ENCODE results near the gene MDGA2.
"Not testable (repeated sequence)": the region's sequence is repeated elsewhere in the genome, so short reads cannot be mapped to it uniquely, and the experiment has no call there.

Gene MDGA2

DNA sequence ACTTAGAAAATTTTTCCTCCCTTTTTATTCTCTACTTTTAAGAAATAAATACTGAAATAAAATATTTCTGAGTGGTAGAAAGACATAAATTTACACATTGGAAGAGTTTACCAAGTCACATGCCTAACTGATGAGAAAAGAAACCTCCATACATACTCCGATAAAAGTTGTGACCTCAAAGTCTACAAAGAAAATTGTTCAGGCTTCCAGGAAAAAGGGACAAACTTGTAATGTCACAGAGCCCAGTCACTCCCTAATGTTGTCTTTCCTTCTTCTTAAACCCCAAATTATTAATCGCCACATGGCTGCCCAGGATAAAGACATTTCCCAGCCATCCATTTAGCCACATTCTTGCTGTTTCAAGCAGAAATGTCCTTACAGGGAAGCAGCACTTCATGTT is 455.3 kb downstream of the MDGA2 start:
- no peak for DNase-seq

DNA sequence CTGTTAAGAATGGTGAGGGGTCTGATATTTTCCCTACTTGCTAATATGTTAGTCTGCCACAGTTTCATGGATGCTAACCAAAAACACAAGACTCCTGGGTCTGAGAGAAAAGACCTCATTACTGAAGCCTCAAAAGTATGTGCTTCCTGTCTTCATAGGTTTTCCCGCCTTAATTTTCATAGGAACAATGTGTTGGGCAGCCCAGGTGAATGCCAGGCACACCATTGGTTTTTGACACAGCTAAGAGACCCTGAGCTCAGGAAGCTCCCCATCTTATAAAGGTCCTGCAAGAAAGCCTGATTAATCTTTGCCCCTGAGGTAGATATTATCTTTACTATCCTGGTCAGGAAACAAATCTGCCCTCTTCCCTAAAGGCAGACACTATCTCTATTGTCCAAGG is 464.1 kb downstream of the MDGA2 start:
- DNase-seq: no peak

DNA sequence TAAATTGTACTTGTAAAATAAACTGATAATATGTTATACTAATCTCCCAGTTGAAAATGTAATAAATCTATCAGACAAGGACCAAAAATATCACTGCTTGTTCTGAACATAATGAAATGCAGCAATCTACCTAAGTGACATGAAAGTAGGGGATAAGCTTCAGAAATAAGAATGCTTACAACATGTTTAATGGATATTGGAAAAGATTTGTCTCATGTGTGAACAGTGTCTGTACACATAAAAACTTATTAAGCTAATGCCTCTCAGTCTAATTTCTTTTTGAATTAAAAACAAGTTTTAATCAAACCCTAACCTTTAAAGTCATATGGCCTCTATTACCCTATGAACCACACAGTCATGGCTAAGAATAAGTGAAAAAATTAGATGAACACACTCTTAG is 465.3 kb downstream of the MDGA2 start:
- no peak for DNase-seq

DNA sequence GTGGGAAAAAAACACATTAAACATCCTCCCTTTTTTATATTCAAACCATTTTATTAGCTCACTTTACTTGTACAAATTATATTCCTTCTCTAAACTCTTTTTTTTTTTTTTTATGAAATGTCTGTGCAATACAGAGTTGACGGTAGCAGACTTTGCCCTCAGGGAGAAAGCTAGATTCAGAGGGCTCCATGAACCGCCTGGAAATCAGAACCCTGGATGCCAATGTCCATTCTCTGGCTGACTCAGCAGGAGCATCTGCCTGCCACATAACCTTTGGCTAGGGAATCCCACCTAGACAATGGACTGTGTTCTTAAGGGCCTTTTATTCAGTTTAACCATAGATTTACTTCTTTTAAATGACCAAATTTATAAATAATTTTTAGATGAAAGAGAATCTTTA is 467.0 kb downstream of the MDGA2 start:
- DNase-seq: no peak

DNA sequence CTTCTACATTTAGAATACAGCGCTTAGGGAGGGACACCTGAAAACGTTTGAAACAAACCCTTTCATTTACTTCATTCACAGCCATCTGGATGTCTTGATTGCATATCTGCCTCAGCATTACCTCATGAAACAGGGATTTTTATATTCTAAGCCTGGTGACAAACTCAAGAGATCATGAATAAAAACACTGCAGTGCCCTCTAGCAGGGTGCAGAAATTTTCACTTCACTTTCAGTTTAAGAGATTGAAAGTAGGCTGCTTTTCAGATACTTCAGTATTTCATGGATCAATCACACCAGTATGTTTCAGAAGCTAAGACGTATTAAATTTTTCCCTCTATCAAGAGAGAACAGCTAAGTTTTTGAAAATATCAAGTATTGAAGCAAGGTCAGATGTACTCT is 467.8 kb downstream of the MDGA2 start:
- no peak for DNase-seq

GRCh38 chr14:47200740-47201139 is 474.7 kb downstream of the MDGA2 start:
- DNase-seq: no peak

DNA sequence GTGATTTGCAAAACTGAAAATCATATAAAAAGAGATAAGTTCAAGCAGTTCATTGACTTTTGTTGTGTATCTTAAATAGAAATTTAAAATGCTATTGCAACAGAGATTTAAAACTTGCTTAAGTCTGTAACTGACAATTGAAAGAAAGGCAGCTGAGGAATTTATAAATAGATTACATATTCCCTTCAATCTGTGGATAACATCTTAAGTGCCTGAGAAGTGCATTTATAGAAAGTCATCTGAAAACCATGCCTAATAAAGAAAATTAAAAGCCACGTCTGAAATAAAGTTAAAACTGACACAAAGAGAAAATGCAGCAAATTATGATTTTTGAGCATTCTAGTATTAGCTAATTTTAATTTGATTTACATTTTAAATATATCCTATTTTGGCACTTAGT is 479.8 kb downstream of the MDGA2 start:
- DNase-seq: no peak

DNA sequence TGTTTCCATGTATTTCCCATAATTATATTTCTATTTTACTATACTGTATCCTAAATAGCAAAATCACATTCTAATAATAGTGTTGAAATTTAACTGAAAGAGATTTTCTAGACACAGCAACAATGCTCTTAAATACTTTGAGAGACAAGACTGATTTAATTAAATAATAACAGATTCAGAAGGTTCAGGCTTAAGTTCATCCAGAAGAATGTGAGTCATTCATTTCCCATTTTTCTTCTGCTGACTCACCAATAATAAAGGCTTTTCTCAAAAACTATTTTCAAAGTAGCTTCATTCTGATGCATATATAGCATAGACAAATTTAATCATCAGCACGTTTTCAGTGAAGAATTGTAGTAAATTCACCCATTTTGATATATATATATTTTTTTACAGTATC is 481.4 kb downstream of the MDGA2 start:
- no peak for DNase-seq

GRCh38 chr14:47192203-47192602 is 483.2 kb downstream of the MDGA2 start:
- DNase-seq: not testable (repeated sequence)

- no peak for DNase-seq
These were observed 483.7 kb downstream of the MDGA2 start for GRCh38 chr14:47191700-47192099.

DNA sequence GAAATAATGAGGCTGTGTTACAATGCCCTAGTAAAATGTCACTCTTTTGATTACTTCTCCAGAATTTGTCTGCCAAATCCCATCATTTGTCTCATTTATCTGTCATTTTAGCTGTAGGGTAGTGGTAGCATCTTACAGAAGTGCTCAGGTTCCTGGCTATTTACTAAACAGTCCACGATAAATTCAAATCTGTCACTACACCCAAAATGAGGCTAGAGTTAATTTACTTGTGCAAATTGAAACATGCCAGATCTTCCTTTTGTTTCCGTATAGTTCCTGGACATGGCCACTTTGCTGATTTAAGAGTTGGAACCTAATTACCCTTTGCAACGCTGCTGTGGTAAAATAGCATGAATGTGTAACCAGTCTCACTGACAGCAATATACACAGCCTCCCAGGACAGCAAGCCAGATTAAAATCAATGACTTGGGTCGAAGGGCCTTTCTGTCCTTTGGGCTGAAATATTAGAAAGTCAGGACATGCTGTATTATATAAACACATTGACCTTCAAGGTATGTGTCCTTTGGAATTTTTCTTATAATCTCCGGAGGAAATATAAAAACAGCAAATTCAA is 485.4 kb downstream of the MDGA2 start:
- DNase-seq: no peak

DNA sequence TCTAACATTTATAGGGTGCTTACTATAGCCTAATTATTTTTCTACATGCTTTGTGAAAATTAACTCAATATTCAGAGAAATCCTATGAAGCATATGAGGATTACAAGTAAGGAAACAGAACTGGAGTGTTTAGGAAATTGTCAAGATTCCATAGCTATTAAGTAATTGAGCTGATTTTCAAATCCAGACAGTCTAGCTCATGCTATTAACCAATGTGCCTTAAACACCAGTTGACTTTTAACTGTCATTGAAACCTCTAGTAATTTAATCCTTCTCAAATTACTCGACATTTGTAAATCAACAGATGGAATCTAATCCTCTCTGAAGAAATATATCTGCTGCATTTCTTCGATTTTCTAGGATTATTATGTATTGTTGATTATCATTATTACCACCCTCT is 488.9 kb downstream of the MDGA2 start:
- DNase-seq: no peak

DNA sequence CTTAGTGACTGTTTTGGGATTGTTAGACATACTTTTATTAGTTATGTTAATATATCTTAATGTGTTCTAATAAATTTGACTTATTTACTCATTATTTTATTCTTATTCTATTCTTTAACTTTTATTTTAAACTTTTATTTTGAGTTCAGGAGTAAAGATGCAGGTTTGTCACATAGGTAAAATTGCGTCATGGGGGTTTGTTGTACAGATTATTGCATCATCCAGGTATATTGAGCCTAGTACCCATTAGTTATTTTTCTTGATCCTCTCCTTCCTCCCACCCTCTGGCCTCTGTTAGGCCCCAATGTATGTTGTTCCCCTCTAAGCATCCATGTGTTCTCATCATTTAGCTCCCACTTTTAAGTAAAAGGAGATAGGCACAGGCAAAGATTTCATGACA is 495.5 kb downstream of the MDGA2 start:
- no peak for DNase-seq

GRCh38 chr14:47171896-47172295 is 503.5 kb downstream of the MDGA2 start:
- DNase-seq: not testable (repeated sequence)

DNA sequence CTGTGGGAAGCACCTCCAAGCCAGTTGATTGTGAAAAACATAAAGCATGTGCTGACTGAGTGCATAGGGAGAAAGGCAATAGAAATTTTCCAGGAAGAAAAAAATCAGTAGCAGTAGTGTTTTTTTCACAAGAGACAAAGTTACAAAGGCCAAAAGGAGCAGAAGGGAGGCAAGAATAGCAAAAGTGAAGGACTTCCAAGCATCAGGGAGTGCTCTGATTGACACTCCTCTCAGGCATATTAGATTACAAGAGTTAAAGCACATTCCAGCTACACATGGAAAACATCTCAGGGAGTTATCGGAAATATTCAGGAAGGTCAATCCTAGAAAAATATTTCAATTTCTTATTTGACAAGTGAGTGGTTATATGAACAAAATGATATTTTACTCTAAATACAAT is 508.0 kb downstream of the MDGA2 start:
- no peak for DNase-seq

- no peak for DNase-seq
These were observed 520.0 kb downstream of the MDGA2 start for GRCh38 chr14:47155395-47155794.

GRCh38 chr14:47154276-47154797 is 521.1 kb downstream of the MDGA2 start:
- no peak for DNase-seq

DNA sequence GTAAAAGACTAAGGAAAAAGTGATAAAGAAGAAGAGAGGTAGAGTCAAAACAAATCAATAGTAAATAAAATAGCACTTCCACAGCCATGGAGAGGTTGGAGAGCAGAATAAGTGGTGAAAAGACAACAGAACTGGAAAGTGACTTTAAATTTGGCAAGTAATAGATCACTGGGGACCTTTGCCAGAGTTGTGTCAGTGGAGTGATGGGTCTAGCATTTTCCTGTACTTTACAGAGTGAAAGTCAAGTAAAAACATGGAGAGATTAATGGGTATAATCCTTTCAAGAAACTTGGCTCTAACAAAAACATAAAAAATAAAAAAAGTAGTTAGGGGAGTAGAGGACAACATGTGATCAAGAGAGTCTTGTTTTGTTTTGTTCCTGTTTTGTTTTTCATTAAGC is 521.7 kb downstream of the MDGA2 start:
- DNase-seq: no peak

GRCh38 chr14:47150267-47150666 is 525.1 kb downstream of the MDGA2 start:
- DNase-seq: no peak

- DNase-seq: no peak
These were observed 526.1 kb downstream of the MDGA2 start for GRCh38 chr14:47149326-47149725.

GRCh38 chr14:47148686-47149085 is 526.7 kb downstream of the MDGA2 start:
- no peak for DNase-seq

DNA sequence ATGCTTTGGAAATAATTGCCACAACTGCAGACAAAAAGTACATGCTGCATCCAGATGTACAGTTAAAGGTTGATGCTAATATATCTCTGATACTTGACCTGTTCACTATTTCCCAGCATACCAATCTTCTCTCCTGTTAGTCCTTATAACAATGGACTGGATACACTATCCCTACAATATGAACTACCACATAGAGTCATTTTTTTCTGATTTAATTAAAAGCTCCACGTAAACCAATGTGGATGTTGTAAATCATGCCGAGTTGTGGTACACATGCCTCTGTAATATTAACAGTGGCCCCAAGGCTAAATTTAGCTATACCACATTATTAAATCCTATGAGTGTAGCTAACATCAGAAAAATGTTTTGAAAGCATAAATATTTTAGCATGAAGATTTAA is 554.8 kb downstream of the MDGA2 start:
- no peak for DNase-seq

- no peak for DNase-seq
These were observed 571.6 kb downstream of the MDGA2 start for GRCh38 chr14:47103771-47104170.

DNA sequence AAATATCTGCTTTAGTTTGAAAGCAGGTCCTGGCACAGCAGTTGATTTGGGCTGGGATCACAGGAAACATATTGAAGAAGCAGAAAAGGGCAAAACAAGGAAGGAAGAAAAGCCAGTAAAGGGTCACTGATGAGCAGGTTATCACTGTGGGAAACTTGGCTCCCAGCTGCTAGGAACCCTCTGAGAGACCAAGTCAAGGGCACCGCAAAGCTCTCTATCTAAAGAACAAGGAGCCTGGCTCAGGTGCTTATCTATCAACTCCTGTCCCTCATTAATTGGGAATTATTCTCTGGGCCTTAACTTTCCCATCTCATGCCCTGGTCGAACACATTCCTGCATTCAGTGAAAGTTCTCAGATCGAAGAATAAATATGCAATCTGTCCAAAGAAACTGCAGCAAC is 572.9 kb downstream of the MDGA2 start:
- DNase-seq: no peak

DNA sequence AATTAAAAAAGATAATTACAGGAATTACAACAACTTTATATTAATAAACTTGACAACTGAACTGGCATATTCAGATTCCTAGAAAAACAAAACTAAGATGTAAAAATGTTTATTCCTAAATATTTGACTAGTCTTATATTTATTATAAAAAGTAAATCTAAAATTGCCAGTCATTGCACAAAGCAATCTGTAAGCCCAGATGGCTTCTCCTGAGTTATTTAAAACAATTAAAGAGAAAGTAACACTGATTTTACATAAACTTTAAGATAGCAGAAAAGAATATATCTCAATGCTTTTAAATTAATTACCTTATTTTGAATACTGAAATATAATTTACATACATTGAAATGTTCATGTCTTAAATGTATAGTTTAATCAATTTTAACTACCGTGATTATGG is 589.7 kb downstream of the MDGA2 start:
- no peak for DNase-seq

- no peak for DNase-seq
These were observed 610.1 kb downstream of the MDGA2 start for GRCh38 chr14:47065326-47065725.

Data from activated gamma-delta T cell (primary cell).